Measurements from ENCODE around the gene FBXO31. TPM values are rescaled to one million over a fixed set of nuclear protein-coding genes. Genes with fewer than 3 reads are reported as not detected.

The FBXO31 gene
- total RNA-seq, 1 donor from 2014 or later = 28.9 TPM

GRCh38 chr16:87369117-87369765 is 14.3 kb downstream of the FBXO31 start:
- no peak for DNase-seq (ENCODE audit: low read depth)
- Histone ChIP-seq H3K36me3 (ENCODE audit: control insufficient read depth, insufficient read depth, low read length) (no peaks in the 10 kb centered on the region), H3K4me3 (ENCODE audit: low read depth, low read length) (no peak overlapping the region), H3K27me3 (ENCODE audit: control insufficient read depth, insufficient read depth, low read length) (no peaks in the 10 kb centered on the region)
- TF ChIP-seq CTCF (IDR thresholded peaks at IDR 0.05; ENCODE audit: insufficient read depth, low read length, poor library complexity, severe bottlenecking) = no peak

GRCh38 chr16:87368029-87368770 is 15.4 kb downstream of the FBXO31 start:
- no peaks in the 10 kb centered on the region for H3K36me3 ChIP-seq (ENCODE audit: control insufficient read depth, insufficient read depth, low read length)
- no peak for TF ChIP-seq CTCF (IDR thresholded peaks at IDR 0.05; ENCODE audit: insufficient read depth, low read length, poor library complexity, severe bottlenecking)
- no peak for DNase-seq (ENCODE audit: low read depth)
- H3K27me3 ChIP-seq (ENCODE audit: control insufficient read depth, insufficient read depth, low read length) = no peaks in the 10 kb centered on the region
- no peak overlapping the region for H3K4me3 ChIP-seq (ENCODE audit: low read depth, low read length)

- Histone ChIP-seq H3K36me3 (ENCODE audit: control insufficient read depth, insufficient read depth, low read length) (no peaks in the 10 kb centered on the region), H3K27me3 (ENCODE audit: control insufficient read depth, insufficient read depth, low read length) (no peaks in the 10 kb centered on the region), H3K4me3 (ENCODE audit: low read depth, low read length) (no peak overlapping the region)
- TF ChIP-seq CTCF (IDR thresholded peaks at IDR 0.05; ENCODE audit: insufficient read depth, low read length, poor library complexity, severe bottlenecking) = no peak
- no peak for DNase-seq (ENCODE audit: low read depth)
Observed at GRCh38 chr16:87367529-87367928, 16.0 kb downstream of the FBXO31 start.

GRCh38 chr16:87366930-87367329 is 16.6 kb downstream of the FBXO31 start:
- no peak for TF ChIP-seq CTCF (IDR thresholded peaks at IDR 0.05; ENCODE audit: insufficient read depth, low read length, poor library complexity, severe bottlenecking)
- DNase-seq (ENCODE audit: low read depth) = no peak
- H3K27me3 ChIP-seq (ENCODE audit: control insufficient read depth, insufficient read depth, low read length) = no peaks in the 10 kb centered on the region
- no peaks in the 10 kb centered on the region for H3K36me3 ChIP-seq (ENCODE audit: control insufficient read depth, insufficient read depth, low read length)
- no peak overlapping the region for H3K4me3 ChIP-seq (ENCODE audit: low read depth, low read length)

- TF ChIP-seq CTCF (IDR thresholded peaks at IDR 0.05; ENCODE audit: insufficient read depth, low read length, poor library complexity, severe bottlenecking) = no peak
- Histone ChIP-seq H3K4me3 (ENCODE audit: low read depth, low read length) (no peak overlapping the region), H3K36me3 (ENCODE audit: control insufficient read depth, insufficient read depth, low read length) (no peaks in the 10 kb centered on the region), H3K27me3 (ENCODE audit: control insufficient read depth, insufficient read depth, low read length) (no peaks in the 10 kb centered on the region)
- DNase-seq (ENCODE audit: low read depth) = no peak
Observed at GRCh38 chr16:87366288-87366687, 17.3 kb downstream of the FBXO31 start.
